Measurements from ENCODE around the gene ZFTA. TPM values are rescaled to one million over a fixed set of nuclear protein-coding genes. Genes with fewer than 3 reads are reported as not detected.

Gene ZFTA
- polyA plus RNA-seq, 1 donor (not counting 4 experiments of a cell fraction or from before 2014, with no cell fraction given) = 4.6 TPM

GRCh38 chr11:63747011-63747410, 21.6 kb downstream of the ZFTA start:
- H3K79me2 ChIP-seq (ENCODE audit: control insufficient read depth, insufficient read depth, low read length) = no peaks in the 10 kb centered on the region
- no peak for DNase-seq (ENCODE audit: low read depth, low spot score)
- no peak for FAIRE-seq

GRCh38 chr11:63745304-63746170, 23.0 kb downstream of the ZFTA start:
- Histone ChIP-seq H3K4me1 (ENCODE audit: control insufficient read depth, extremely low read depth, insufficient read depth, low read length) (no peaks in the 10 kb centered on the region), H3K4me2 (ENCODE audit: control insufficient read depth, extremely low read depth, insufficient read depth, low read depth, low read length) (no peak overlapping the region), H4K20me1 (ENCODE audit: control insufficient read depth, extremely low read depth, insufficient read depth, low read length) (no peaks in the 10 kb centered on the region), H3K9ac (ENCODE audit: control insufficient read depth, extremely low read depth, insufficient read depth, low read length) (no peak overlapping the region), H3K9me1 (ENCODE audit: control insufficient read depth, extremely low read depth, insufficient read depth, low read length) (no peaks in the 10 kb centered on the region), H3K4me3 (ENCODE audit: control insufficient read depth in 2 of 3, extremely low read depth in 1 of 3, insufficient read depth in 2 of 3, low read depth in 1 of 3, low read length in 3 of 3) (no peak overlapping the region), H3K9me3 (ENCODE audit: control insufficient read depth, low read depth, low read length) (no peaks in the 10 kb centered on the region), H3K27me3 (ENCODE audit: control insufficient read depth, extremely low read depth, insufficient read depth, low read length) (no peaks in the 10 kb centered on the region), H3K79me2 (ENCODE audit: control insufficient read depth, insufficient read depth, low read length) (peaks cover 2% of the 10 kb centered on the region), H3K36me3 (ENCODE audit: control insufficient read depth in 2 of 2, extremely low read depth in 1 of 2, insufficient read depth in 2 of 2, low read length in 2 of 2) (peaks cover 2 to 5% of the 10 kb centered on the region in 2 experiments), H2AFZ (ENCODE audit: control insufficient read depth, low read length) (no peak overlapping the region), H3K27ac (ENCODE audit: control insufficient read depth, insufficient read depth, low read length) (no peak overlapping the region)
- DNase-seq (ENCODE audit: low read depth, low spot score) (no peak), FAIRE-seq (no peak)
- TF ChIP-seq CTCF (optimal IDR thresholded peaks at IDR 0.05 in 1 of 3, IDR thresholded peaks at IDR 0.05 in 1 of 3, conservative IDR thresholded peaks at IDR 0.05 in 1 of 3; ENCODE audit: extremely low read depth in 1 of 3, insufficient read depth in 2 of 3, low read length in 3 of 3) = no peak
- no peak for TF ChIP-seq EZH2 (IDR thresholded peaks at IDR 0.05; ENCODE audit: low read length)
- dilution Hi-C loops (cut with MboI; ENCODE audit: extremely low pct_ligation_motif_present, low sequenced_read_pairs) = no loop called here

More at GRCh38 chr11:63747011-63747410, 21.6 kb downstream of the ZFTA start:
- Histone ChIP-seq H3K27ac (ENCODE audit: control insufficient read depth, insufficient read depth, low read length) (no peak overlapping the region), H2AFZ (ENCODE audit: control insufficient read depth, low read length) (no peak overlapping the region), H4K20me1 (ENCODE audit: control insufficient read depth, extremely low read depth, insufficient read depth, low read length) (no peaks in the 10 kb centered on the region), H3K36me3 (ENCODE audit: control insufficient read depth in 2 of 2, extremely low read depth in 1 of 2, insufficient read depth in 2 of 2, low read length in 2 of 2) (peaks cover 4 to 5% of the 10 kb centered on the region in 2 experiments), H3K27me3 (ENCODE audit: control insufficient read depth, extremely low read depth, insufficient read depth, low read length) (no peaks in the 10 kb centered on the region), H3K4me2 (ENCODE audit: control insufficient read depth, extremely low read depth, insufficient read depth, low read depth, low read length) (no peak overlapping the region), H3K9ac (ENCODE audit: control insufficient read depth, extremely low read depth, insufficient read depth, low read length) (no peak overlapping the region), H3K9me3 (ENCODE audit: control insufficient read depth, low read depth, low read length) (no peaks in the 10 kb centered on the region), H3K4me1 (ENCODE audit: control insufficient read depth, extremely low read depth, insufficient read depth, low read length) (no peaks in the 10 kb centered on the region), H3K4me3 (ENCODE audit: control insufficient read depth in 2 of 3, extremely low read depth in 1 of 3, insufficient read depth in 2 of 3, low read depth in 1 of 3, low read length in 3 of 3) (no peak overlapping the region), H3K9me1 (ENCODE audit: control insufficient read depth, extremely low read depth, insufficient read depth, low read length) (no peaks in the 10 kb centered on the region)
- dilution Hi-C loops (cut with MboI; ENCODE audit: extremely low pct_ligation_motif_present, low sequenced_read_pairs) = no loop called here
- TF ChIP-seq EZH2 (IDR thresholded peaks at IDR 0.05; ENCODE audit: low read length) = no peak
